GM18519 (cell line): ENCODE results near the gene XPOT.
"Not testable (repeated sequence)": the region's sequence is repeated elsewhere in the genome, so short reads cannot be mapped to it uniquely, and the experiment has no call there.

Experiments
- ATAC-seq: cut with Tn5 transposase; IDR thresholded peaks from one replicate; pipeline ENCODE4 v1.9.1; 2021; ENCODE audit warnings: mild to moderate bottlenecking, moderate library complexity; ENCODE audit not compliant: unreplicated experiment, low FRiP score

The XPOT gene, protein sequence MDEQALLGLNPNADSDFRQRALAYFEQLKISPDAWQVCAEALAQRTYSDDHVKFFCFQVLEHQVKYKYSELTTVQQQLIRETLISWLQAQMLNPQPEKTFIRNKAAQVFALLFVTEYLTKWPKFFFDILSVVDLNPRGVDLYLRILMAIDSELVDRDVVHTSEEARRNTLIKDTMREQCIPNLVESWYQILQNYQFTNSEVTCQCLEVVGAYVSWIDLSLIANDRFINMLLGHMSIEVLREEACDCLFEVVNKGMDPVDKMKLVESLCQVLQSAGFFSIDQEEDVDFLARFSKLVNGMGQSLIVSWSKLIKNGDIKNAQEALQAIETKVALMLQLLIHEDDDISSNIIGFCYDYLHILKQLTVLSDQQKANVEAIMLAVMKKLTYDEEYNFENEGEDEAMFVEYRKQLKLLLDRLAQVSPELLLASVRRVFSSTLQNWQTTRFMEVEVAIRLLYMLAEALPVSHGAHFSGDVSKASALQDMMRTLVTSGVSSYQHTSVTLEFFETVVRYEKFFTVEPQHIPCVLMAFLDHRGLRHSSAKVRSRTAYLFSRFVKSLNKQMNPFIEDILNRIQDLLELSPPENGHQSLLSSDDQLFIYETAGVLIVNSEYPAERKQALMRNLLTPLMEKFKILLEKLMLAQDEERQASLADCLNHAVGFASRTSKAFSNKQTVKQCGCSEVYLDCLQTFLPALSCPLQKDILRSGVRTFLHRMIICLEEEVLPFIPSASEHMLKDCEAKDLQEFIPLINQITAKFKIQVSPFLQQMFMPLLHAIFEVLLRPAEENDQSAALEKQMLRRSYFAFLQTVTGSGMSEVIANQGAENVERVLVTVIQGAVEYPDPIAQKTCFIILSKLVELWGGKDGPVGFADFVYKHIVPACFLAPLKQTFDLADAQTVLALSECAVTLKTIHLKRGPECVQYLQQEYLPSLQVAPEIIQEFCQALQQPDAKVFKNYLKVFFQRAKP

DNA sequence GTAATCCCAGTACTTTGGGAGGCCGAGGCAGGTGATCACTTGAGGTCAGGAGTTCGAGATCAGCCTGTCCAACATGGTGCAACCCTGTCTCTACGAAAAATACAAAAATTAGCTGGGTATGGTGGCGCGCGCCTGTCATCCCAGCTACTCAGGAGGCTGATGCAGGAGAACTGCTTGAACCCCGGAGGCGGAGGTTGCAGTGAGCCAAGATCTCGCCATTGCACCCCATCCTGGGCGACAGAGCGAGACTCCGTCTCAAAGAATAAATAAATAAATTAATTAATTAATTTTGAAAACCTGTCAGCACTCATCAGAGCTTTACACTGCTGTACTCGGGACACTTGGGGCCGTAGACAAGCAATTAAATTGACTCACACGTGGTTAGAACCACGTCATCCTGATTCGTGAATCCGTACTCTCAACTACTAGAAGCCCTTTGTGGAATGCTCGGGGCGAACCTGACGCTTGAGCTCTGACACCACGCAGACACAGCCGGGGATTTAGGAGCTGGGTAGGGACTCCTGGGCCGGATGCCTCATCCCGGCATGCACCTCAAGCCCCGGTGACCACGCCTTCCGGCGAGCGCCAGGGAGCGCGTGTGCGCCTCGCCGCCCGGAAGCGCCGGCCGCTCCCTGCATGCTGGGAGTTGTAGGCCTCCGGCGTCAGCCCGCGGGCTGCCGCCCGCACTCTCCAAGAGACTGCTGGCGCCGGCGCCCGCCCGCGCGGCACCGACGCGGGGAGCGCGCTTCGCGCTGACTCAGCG lies at the start of gene XPOT:
XPOT (plus strand) TSS at position 686 of the 763 bp plus-strand sequence. CDS start 5,644 bp downstream, outside the sequence.
- ATAC-seq: peak; percentile 98

DNA sequence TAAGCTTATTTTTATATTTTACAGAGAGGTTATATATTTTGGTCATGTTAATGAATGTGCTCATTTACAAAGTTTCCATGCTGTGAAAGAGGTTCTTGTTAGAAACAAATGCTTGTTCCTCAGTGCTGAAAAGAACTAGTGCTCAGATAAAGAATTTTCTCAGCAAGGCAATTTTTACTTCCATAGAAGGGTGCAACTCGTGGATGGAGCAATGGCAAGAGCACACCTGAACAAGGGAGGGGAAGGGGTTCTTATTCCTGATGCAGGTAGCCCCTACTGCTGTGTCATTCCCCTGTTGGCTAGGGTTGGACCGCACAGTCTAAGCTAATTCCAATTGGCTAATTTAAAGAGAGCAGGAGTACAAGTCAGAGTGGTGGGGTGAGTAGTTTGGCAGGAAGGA lies 48.0 kb upstream of the XPOT start:
- not testable (repeated sequence) for ATAC-seq

DNA sequence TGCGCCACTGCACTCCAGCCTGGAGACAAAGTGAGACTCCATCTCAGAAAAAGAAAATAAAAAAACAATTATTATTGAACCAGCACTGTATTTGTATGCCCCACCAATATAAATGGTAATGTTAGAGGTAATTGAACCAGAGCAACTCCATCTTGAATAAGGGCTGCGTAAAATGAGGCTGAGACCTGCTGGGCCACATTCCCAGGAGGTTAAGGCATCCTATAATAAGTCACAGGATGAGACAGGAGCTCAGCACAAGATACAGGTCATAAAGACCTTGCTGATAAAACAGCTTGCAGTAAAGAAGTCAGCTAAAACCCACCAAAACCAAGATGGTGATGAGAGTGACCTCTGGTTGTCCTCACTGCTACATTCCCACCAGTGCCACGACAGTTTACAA lies 43.0 kb upstream of the XPOT start:
- not testable (repeated sequence) for ATAC-seq

DNA sequence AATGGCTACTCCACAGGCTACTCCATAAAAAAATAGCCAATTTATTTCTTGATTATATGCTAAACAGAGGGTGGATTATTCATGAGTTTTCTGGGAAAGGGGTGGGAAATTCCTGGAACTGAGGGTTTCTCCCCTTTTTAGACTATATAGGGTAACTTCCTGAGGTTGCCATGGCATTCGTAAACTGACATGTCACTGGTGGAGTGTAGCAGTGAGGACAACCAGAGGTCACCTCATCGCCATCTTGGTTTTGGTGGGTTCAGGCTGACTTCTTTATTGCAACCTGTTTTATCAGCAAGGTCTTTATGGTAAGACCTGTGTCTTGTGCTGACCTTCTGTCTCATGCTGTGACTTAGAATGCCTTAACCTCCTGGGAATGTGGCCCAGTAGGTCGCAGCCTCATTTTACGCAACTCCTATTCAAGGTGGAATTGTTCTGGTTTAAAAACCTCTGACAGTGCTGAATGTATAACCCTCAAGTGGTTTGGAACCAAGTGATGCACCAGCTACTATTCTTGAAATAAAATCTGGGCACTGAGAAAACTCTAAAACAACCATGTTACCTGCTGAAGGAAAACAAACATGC lies 41.4 kb upstream of the XPOT start:
- ATAC-seq: no peak

DNA sequence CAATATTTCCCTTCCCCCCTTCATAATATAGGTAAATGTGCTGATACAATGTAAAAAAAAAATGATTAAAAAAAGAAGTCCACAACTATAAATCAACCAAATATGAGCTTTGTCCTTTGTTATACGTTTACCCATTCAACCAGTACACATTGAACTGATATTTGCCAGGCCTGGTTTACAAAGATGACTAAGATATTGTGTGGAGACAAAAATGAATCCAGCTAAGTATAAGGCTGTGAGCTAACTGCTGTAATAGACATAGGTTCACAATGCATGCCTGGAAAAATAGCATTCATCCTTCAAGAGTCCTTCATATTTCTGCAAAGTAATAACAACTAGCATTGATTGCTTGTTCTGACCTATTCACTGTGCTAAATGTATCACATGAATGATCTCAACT lies 20.5 kb upstream of the XPOT start:
- ATAC-seq: no peak

DNA sequence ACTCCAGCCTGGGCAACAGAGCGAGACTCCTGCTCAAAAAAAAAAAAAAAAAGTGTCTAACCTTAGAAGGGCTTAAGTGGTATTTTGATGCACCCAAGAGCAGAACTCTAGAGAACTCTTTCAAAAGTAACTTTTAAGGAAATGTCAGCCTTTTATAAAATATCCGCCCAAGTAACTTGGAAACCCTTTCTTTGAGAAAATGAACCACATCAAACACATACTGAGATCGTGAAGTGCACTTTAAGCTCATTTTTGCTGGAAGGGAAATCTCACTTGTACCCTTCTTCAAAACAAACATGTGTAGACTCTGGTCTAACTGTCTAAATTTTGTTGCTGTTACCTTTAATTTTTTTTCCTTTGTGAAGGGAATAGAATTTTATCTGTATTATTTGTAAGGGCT lies 19.2 kb upstream of the XPOT start:
- ATAC-seq: no peak

DNA sequence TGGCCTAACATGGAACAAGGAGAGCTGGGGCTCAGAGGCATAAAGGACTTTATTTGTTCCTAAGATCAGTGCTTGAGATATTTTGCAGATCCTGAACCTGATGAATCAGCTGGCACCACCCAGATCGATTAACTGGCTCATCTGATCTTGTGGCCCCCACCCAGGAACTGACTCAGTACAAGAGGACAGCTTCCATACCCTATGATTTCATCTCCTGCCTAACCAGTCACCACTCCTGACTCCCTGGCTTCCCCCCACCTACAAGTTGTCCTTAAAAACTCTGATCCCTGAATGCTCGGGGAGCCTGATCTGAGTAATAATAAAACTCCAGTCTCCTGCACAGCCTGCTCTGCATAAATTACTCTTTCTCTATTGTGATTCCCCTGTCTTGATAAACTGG lies 18.7 kb upstream of the XPOT start:
- ATAC-seq: no peak

DNA sequence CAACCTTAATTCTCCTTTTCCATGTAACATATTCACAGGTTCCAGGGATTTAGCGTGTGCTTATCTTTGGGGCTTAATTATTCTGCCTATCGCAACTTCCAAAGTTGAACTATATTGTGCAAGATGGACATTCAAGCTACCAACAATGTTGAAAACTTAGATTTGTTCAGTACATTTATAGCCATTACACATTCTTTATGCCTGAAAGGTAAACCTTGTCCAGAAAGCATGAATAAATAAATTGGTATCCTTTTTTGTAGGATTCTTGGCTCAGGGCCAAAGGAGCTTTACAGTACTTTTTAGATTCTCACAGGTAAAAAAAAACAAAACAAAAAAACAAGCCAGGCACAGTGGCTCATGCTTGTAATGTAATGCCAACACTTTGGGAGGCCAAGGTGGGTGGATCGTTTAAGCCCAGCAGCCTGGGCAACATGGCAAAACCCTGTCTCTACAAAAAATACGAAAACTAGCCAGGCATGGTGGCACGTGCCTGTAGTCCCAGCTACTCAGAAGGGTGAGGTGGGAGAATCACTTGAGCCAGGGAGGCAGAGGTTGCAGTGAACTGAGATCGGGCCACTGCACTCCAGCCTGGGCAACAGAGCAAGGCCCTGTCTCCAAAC lies 16.9 kb upstream of the XPOT start:
- no peak for ATAC-seq

DNA sequence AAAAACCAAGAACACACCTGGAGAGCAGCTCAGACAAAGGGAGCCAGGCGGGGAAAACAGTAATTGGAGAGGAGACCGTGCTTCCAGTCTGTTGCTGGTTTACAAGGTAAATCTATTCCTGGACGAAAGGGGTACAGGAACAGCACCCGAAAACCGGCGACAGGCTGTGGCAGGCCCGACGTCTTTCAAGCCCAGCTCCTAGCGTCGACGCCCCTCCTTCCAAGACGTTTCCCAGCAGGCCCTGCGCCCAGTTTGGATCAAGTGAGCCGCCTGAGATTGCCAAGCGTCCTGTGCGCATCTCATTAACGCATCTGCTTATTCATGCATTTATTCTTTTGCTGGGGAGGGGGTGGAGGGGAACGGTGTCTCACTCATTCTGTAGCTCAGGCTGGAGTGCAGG lies 15.0 kb upstream of the XPOT start:
- no peak for ATAC-seq

DNA sequence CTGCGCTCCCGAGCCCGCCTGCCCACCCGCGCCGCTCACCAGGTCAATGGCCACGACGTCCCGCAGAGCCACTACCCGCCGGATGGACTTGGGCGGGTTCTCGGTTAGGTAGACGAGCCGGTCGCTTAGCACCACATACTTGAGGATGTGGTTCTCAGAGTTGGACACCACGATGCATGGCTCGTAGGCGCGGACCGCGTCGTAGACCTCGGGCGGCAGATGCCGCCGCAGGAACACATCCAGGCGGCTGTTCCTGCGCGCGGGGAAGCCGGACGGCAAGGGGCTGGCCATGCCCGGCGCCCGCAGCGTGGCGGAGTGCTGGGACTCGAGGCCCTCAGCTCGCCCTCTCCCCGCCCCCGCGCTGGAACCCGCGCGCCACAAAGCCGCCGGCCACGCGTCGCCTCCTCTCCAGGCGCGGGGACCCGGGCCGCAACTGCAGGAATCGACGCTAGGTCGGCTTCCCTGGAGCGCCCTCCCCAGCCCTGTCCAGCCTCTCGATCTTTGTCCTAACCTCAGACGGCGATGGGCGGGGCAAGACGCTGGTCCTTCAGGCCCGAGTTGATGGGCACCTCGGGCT lies 13.8 kb upstream of the XPOT start, which contains the start of gene C12orf56:
C12orf56 (minus strand) TSS at position 484 of the 577 bp plus-strand sequence; CDS start at position 291, 193 bp downstream.
- ATAC-seq: no peak

DNA sequence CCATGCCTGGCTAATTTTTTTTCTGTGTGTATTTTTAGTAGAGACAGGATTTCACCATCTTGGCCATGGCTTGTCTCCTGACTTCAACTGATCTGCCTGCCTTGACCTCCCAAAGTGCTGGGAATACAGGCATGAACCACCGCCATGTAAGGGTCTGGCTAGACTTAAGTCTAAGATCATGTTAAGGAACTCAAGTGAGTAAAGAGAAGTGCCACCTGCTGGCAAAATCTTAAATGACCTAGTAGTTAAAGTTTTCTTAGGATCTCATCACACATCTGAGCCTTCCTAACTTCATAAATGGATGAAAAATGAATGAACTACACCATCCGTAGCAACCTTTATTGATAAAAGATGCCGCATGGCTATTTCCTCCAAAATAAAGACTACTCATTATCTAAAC lies 12.0 kb upstream of the XPOT start:
- peak; percentile 60 for ATAC-seq

DNA sequence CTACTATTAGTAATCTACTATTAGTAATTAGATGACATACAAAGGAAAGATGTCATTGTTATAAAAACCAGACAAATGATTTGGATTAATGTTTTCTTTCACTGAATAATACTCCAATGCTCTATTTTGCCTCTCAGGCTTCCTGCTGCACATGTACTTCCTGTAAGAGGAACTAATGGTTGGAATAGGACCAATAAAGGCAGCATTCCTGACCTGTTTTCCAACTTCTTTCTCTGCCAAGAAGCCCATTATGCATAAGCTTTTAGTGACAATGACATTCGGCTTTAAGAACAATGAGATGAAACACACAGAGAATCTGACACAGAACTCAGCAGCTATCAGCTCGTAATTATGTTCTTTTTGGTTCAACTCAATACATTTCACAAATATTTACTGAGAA lies 8.5 kb upstream of the XPOT start:
- no peak for ATAC-seq

DNA sequence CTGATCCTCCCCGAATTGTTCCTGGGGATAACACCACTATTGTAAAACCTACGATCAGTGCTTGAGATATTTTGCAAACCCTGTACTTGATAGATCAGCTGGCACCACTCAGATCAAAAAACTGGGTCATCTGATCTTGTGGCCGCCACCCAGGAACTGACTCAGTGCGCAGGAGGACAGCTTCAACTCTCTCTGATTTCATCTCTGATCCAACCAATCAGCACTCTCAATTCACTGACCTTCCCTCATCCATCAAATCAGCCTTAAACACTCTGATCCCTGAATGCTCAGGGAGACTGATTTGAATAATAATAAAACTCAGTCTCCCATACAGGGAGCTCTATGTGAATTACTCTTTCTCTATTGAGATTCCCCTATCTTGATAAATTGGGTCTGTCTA lies 4.2 kb upstream of the XPOT start:
- ATAC-seq: no peak

DNA sequence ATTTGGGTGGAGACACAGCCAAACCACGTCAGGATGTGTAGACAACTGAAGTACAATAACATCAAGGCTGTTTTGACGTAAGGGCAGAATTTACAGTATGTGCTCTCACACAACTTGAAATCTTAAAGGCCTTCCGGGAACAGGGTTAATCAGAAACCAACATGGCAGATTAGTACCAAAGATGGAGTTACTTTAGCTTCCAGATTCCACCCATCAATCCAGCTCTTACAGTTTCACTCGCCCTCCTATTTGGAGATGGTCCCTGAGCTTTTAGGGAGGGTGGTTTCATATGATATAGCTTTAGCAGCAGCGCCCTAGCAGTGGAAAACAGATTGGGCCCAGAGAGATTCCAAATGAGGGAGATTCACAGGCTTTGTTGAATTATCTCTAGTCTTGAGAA lies 2.0 kb upstream of the XPOT start:
- no peak for ATAC-seq

DNA sequence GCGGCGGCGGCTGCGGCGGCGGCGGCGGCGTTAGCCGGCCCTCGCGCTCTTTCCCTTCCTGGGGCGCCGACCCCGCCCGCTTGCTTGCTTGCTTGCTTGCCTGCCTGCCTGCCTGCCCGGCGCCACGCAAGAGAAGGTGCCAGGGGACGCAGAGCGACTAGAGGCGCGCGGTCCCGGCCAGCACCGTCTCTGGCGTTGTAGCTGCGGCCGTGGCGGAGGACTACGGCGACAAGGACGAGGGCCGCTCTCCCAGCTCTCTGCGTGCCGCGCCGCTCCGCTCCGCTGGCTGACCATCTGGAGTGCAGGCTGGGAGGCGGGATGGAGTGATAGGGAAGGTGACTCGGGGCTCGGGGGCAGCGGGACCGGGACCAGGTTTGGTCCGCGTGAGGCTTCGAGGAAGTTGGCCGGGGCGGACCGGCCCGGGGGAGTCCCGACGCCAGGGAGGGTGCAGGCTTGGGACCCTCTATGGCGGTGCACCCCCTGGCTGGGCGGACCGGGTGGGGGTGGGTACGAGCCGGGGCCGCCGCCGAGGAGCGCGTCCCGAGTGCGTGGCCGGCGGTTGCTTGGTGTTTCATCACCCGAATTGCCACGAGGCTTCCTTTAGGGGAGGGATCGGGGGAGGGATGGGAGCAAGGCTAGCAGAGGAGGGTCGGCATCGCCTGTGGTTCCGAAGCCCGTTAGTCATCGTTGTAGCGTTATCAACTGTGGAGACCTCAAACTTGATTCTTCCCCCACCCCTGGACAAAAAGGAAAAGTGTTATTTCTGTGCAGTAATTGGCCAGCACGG lies 471 bp downstream of the XPOT start:
- peak; percentile 6 for ATAC-seq

DNA sequence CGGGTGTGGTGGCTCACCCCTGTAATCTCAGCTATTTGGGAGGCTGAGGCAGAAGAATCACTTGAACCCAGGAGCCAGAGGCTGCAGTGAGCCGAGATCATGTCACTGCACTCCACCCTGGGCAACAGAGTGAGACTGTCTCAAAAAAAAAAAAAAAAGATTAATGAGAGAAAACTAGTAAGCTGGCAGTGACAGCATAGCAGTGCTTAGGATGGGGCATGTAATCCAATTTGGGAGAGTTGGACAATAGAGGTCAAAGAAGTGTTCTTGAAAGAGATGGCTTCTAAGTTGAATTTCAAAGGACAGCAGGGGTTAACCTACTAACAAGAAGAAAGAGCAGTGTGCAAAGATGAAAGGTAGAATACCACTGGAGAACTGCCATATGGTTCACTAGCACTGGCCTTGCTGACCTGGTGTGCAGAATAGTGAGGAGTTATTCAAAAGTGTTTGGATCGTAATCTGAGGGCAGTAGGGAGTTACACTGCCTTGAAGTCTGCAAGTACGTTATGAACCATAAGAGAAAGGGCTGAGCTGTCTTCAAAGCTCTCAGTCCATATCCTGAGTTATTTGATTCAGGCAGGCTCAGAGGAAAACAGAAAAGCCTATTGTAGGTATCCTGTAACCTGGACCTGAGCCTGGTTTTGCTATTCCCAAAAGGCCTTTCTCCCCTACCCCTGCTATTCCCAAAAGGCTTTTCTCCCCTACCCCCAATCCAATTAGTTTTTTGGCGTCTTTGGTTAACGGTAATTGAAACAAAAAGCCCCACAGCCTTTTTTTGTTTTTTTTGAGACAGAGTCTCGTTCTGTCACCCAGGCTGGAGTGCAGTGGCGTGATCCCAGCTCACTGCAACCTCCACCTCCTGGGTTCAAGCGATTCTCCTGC lies 3.4 kb downstream of the XPOT start:
- ATAC-seq: no peak

DNA sequence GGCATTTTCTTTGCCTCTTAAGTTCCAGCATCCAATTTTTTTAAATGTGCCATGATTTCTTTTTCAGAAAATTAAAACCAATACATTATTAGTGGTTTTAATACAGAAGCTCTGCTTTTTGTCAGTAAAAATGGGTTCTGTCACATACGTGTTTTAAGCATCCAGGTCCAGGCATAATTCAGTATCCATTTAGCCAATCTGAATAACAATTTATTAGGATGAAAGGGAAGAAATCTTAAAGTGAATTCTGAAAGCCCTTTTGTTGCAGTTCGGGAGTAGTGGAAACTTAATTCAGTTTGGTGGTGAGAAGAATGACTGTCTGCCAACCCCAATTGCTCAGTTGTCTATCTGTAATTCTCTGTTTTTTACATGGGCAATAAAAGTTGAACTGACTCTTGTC lies 7.2 kb downstream of the XPOT start:
- ATAC-seq: no peak

DNA sequence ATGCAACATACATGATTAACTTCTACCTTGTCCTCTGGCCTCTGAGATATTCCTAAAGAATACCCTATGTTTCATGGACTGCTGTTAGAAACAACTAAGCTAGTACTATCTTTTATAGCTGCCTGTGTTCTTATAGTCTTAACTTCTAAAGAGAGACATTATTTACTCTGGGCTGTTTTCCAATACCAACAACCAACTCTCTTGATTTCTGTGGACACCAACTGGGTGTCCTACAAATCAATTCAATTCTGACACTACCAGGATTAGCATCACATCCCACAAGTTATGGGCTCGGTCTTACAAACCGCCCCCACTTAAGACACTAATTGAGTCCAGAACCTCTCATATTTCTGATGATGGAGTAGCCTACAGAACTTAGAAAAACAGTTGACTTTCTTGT lies 8.3 kb downstream of the XPOT start:
- no peak for ATAC-seq
